Heart right ventricle (tissue), 16 donors: ENCODE data around the gene DUS2. TPM values are rescaled to one million over a fixed set of nuclear protein-coding genes. Genes with fewer than 3 reads are reported as not detected.

Experiments used
- ATAC-seq, 8 donors: fragments of 200-7000 bp; cut with Tn5 transposase; one replicate each; pipeline ENCODE4 v1.9.1; 2020; ENCODE audit warnings: mild to moderate bottlenecking in 8 of 8, moderate library complexity in 8 of 8, moderate number of reproducible peaks in 1 of 8
- DNase-seq, 2 donors: peaks; one replicate each; pipeline ENCODE4 v3.0.0-alpha.2; 2020
- H3K27ac ChIP-seq, 10 donors: fragments of 200-600 bp; sonication (generic) in 2 of 10; one replicate each; pipeline versions ENCODE4 v1.5.0 to v1.8.0; 2020 to 2022; ENCODE audit warnings: mild to moderate bottlenecking in 3 of 10
- H3K27me3 ChIP-seq, 7 donors: fragments of 200-600 bp; one replicate each; pipeline ENCODE4 v1.8.0; 2021 to 2022; ENCODE audit warnings: mild to moderate bottlenecking in 2 of 7
- H3K36me3 ChIP-seq, 9 donors: fragments of 200-600 bp; sonication (generic) in 1 of 9; one replicate each; pipeline versions ENCODE4 v1.5.0 to v1.8.0; 2020 to 2022; ENCODE audit warnings: mild to moderate bottlenecking in 2 of 9
- H3K4me1 ChIP-seq, 9 donors: fragments of 200-600 bp; sonication (generic) in 1 of 9; one replicate each; pipeline versions ENCODE4 v1.5.0 to v1.8.0; 2020 to 2022; ENCODE audit warnings: mild to moderate bottlenecking in 4 of 9
- H3K4me3 ChIP-seq, 10 donors: fragments of 200-600 bp; sonication (generic) in 2 of 10; one replicate each; pipeline versions ENCODE4 v1.5.0 to v1.8.0; 2020 to 2022; ENCODE audit warnings: mild to moderate bottlenecking in 7 of 10, moderate library complexity in 2 of 10
- H3K9me3 ChIP-seq, 11 donors: fragments of 200-600 bp in 10 of 11; sonication (generic) in 2 of 11; one replicate each; pipeline versions ENCODE4 v1.5.0 to v1.8.0; 2013 to 2022; ENCODE audit warnings: mild to moderate bottlenecking in 2 of 11, control low read depth in 1 of 11, moderate library complexity in 1 of 11
- CTCF ChIP-seq, 9 donors: fragments of 200-600 bp; sonication (generic) in 2 of 9; IDR thresholded peaks; one replicate each; pipeline versions ENCODE4 v1.5.0 to v1.8.0; 2021 to 2022; ENCODE audit warnings: antibody characterized with exemption in 9 of 9, mild to moderate bottlenecking in 5 of 9, moderate library complexity in 1 of 9
- WGBS, 2 donors: extraction: QIAGEN DNeasy Blood & Tissue Kit; methylation state at CpG; one replicate each; pipeline ENCODE4 v1.1.7; 2013; ENCODE audit warnings: inconsistent platforms in 1 of 2; 5-methylcytosine and 5-hydroxymethylcytosine counted together
- intact Hi-C, 10 donors: fragments of 100-400 bp; cut with DNase I; formaldehyde crosslinking; loops; one replicate each; pipeline versions ENCODE4 v1.11.1 to v1.14.2; 2022
- polyA plus RNA-seq, 2 donors: library from polyadenylated mRNA; stranded (reverse); fragments of 200-250 nt; gene quantifications; one replicate each; pipeline ENCODE4 v1.2.3, GENCODE V29; 2013
- total RNA-seq, 10 donors: library from RNA; stranded (reverse); fragmentation: NEBNext Ultra II Directional in 3 of 10; extraction: Animal tissue kit (Norgen Biotek cat#: 25700) in 3 of 10; gene quantifications; one replicate each; pipeline versions ENCODE4 v1.2.1 to v1.2.4, GENCODE V29; 2021 to 2023
- donor health status: Arrhythmogenic right ventricular cardiomyopathy.
- donor health status: ischemic (EF 13 %, LVEDD 7.1; RV severe dilation, severe dysfunction).
- donor health status: healthy with polysubstance abuse.
- donor health status: DM: no; HTN: yes; CAD: no.
- donor health status: DM: no; HTN: no; CAD: no.
- donor health status: ischemic (EF 25% LVEDD 6.9; RV normal size, moderate dysfunction).
- donor health status: ischemic (EF 25% LVEDD 5.7; RV mildly dilated, moderate dysfunction).
- donor health status: healthy.
- donor health status: DM: yes; HTN: yes; CAD: no.
- donor health status: Ischemic cardiomyopathy.
- donor health status: ischemic (EF 35%, LVEDD 5.7; RV mildly dilated, moderate dysfunction).
- donor health status: nonischemic (EF 11% LVEDD 7.7; RV severe dilation, severe dysfunction).
- donor health status: DM: yes; HTN: yes; CAD: no.
- donor health status: PGD.
- donor health status: ischemic (EF 29% LVEDD 5.4; RV normal size, mild dysfunction).
- donor health status: nonischemic (EF 23%, LVEDD 6.1; RV moderate dilation, normal function).

The DUS2 gene
- total and polyA plus RNA-seq, 12 donors = 4.2 to 13.1 (median 7.2) TPM

- H3K9me3 ChIP-seq = no peaks in the 10 kb centered on the region
- DNase-seq (no peak), ATAC-seq (no peak)
- H3K4me3 ChIP-seq = no peak overlapping the region
- H3K27me3 ChIP-seq = no peaks in the 10 kb centered on the region
- no peaks in the 10 kb centered on the region for H3K36me3 ChIP-seq
- peak overlapping the region in 9 of 10 donors; percentile 7 to 77 (median 68) for H3K27ac ChIP-seq
- H3K4me1 ChIP-seq = peaks cover 3 to 54% (median 38%) of the 10 kb centered on the region in 9 donors
- intact Hi-C loops = loop anchor here in 1 of 10 donors (5.0 kb wide), 1 partner anchor 35 kb away; the partner anchor contains the start of genes DDX28 and DUS2
- TF ChIP-seq CTCF (IDR thresholded peaks at IDR 0.05) = no peak
- 83 to 91% methylated on average over 5 of the region's 5 CpGs for WGBS, 2 donors
These were observed 36.1 kb upstream of the DUS2 start for GRCh38 chr16:67986949-67987348.

GRCh38 chr16:67987460-67988160 lies 35.5 kb upstream of the DUS2 start:
- H3K4me1 ChIP-seq = peaks cover 3 to 54% (median 38%) of the 10 kb centered on the region in 9 donors
- peaks cover 0 to 3% (median 0%) of the 10 kb centered on the region in 9 donors for H3K36me3 ChIP-seq
- 55 to 69% methylated on average over 11 of the region's 11 CpGs for WGBS, 2 donors
- H3K4me3 ChIP-seq = no peak overlapping the region
- TF ChIP-seq CTCF (IDR thresholded peaks at IDR 0.05) = no peak
- peak overlapping the region in 9 of 10 donors; percentile 7 to 77 (median 68) for H3K27ac ChIP-seq
- no peaks in the 10 kb centered on the region for H3K27me3 ChIP-seq
- DNase-seq (peak in 1 of 2 donors; percentile 55), ATAC-seq (peak; percentile 52 to 74 (median 62))
- intact Hi-C loops = loop anchor here in 1 of 10 donors (5.0 kb wide), 1 partner anchor 35 kb away; the partner anchor contains the start of genes DDX28 and DUS2
- H3K9me3 ChIP-seq = no peaks in the 10 kb centered on the region

GRCh38 chr16:67988675-67989074 lies 34.4 kb upstream of the DUS2 start:
- intact Hi-C loops = loop anchor here in 1 of 10 donors (5.0 kb wide), 1 partner anchor 34 kb away; the partner anchor contains the start of genes DDX28 and DUS2
- Histone ChIP-seq H3K9me3 (no peaks in the 10 kb centered on the region), H3K36me3 (peaks cover 0 to 3% (median 0%) of the 10 kb centered on the region in 9 donors), H3K27ac (no peak overlapping the region), H3K4me3 (no peak overlapping the region), H3K4me1 (peaks cover 6 to 55% (median 42%) of the 10 kb centered on the region in 9 donors), H3K27me3 (no peaks in the 10 kb centered on the region)
- DNase-seq = no peak
- 81 to 91% methylated on average over 3 of the region's 3 CpGs for WGBS, 2 donors
- ATAC-seq = no peak
- TF ChIP-seq CTCF (IDR thresholded peaks at IDR 0.05) = no peak

GRCh38 chr16:67989322-67990017 lies 33.6 kb upstream of the DUS2 start:
- peaks cover 6 to 51% (median 38%) of the 10 kb centered on the region in 9 donors for H3K4me1 ChIP-seq
- 80 to 87% methylated on average over 8 of the region's 8 CpGs for WGBS, 2 donors
- H3K27me3 ChIP-seq = no peaks in the 10 kb centered on the region
- no peak for TF ChIP-seq CTCF (IDR thresholded peaks at IDR 0.05)
- H3K4me3 ChIP-seq = no peak overlapping the region
- H3K9me3 ChIP-seq = no peaks in the 10 kb centered on the region
- DNase-seq = no peak
- no peak for ATAC-seq
- intact Hi-C loops = loop anchor here in 8 of 10 donors (5.0 to 10.0 kb wide), 6 partner anchors 33 to 245 kb away; partner anchors contain the start of genes ESRP2 (in 2 of the 8), DDX28 (in 1 of the 8), DUS2 (in 1 of the 8) and PSMB10 (in 1 of the 8)
- H3K27ac ChIP-seq = no peak overlapping the region
- peaks cover 0 to 3% (median 0%) of the 10 kb centered on the region in 9 donors for H3K36me3 ChIP-seq
